ENCODE data around the gene REEP6. TPM values are rescaled to one million over a fixed set of nuclear protein-coding genes. Genes with fewer than 3 reads are reported as not detected.

REEP6 gene
- total and polyA plus RNA-seq, 2 of the 4 experiments (the other 2 are of a cell fraction) = 1.3 to 2.2 TPM

- Histone ChIP-seq H2AK9ac (replicated peaks; ENCODE audit: low read depth, low read length, poor library complexity) (no peak overlapping the region), H3K27me3 (ENCODE audit: control insufficient read depth, insufficient read depth, low read length) (peaks cover 13% of the 10 kb centered on the region; the same call in 1 of the 2 replicates), H2AFZ (replicated peaks; ENCODE audit: low read length, poor library complexity) (no peak overlapping the region), H3K23ac (ENCODE audit: low read depth, low read length) (no peak overlapping the region), H4K20me1 (ENCODE audit: insufficient read depth, low read length) (peaks cover 3% of the 10 kb centered on the region; the same call in 1 of the 2 replicates), H3K9me1 (ENCODE audit: insufficient read depth, low read length) (no peaks in the 10 kb centered on the region), H3K18ac (ENCODE audit: low read depth, low read length) (no peak overlapping the region), H2BK15ac (ENCODE audit: low read depth, low read length) (no peak overlapping the region), H3K56ac (ENCODE audit: extremely low read depth, insufficient read depth, low read length) (no peak overlapping the region), H4K5ac (ENCODE audit: low read depth, low read length) (no peak overlapping the region), H3K27ac (ENCODE audit: insufficient read depth, low read length) (no peak overlapping the region), H3K9me3 (ENCODE audit: control insufficient read depth, insufficient read depth, low read length) (no peaks in the 10 kb centered on the region), H3K4ac (ENCODE audit: low read depth, low read length) (no peak overlapping the region), H3K36me3 (ENCODE audit: control insufficient read depth, insufficient read depth, low read length) (no peaks in the 10 kb centered on the region), H3K79me1 (ENCODE audit: low read depth in 1 of 2, low read length in 2 of 2) (no peaks in the 10 kb centered on the region), H3K14ac (replicated peaks; ENCODE audit: low read depth, low read length) (no peak overlapping the region), H4K8ac (ENCODE audit: low read depth in 2 of 2, low read length in 2 of 2) (no peak overlapping the region), H4K91ac (ENCODE audit: insufficient read depth, low read depth, low read length) (no peak overlapping the region), H3K4me3 (ENCODE audit: insufficient read depth, low read depth, low read length) (no peak overlapping the region), H2BK120ac (ENCODE audit: low read depth, low read length) (no peak overlapping the region), H2AK5ac (ENCODE audit: low read depth, low read length) (no peak overlapping the region), H3K4me2 (ENCODE audit: low read depth, low read length) (no peak overlapping the region), H2BK5ac (ENCODE audit: low read depth, low read length, poor library complexity, severe bottlenecking) (no peak overlapping the region), H3K4me1 (ENCODE audit: control insufficient read depth, insufficient read depth, low read length) (peaks cover 9% of the 10 kb centered on the region), H2BK20ac (ENCODE audit: low read depth, low read length) (no peak overlapping the region), H3K9ac (ENCODE audit: low read depth, low read length) (no peak overlapping the region)
- CTCF ChIA-PET = no interaction called here
- TF ChIP-seq RCOR1 (IDR thresholded peaks at IDR 0.05; ENCODE audit: insufficient replicate concordance, low read length) (no peak), CTCF (conservative IDR thresholded peaks at IDR 0.05; ENCODE audit: low read depth, low read length) (no peak), MAZ (IDR thresholded peaks at IDR 0.05; ENCODE audit: borderline replicate concordance, low read depth, low read length) (no peak), POLR2A (IDR thresholded peaks at IDR 0.05; ENCODE audit: low read depth, low read length) (no peak), CHD1 (IDR thresholded peaks at IDR 0.05; ENCODE audit: low read depth, low read length) (no peak), ELK1 (IDR thresholded peaks at IDR 0.05; ENCODE audit: borderline replicate concordance, low read depth, low read length) (no peak), BHLHE40 (IDR thresholded peaks at IDR 0.05; ENCODE audit: low read depth, low read length) (no peak), USF2 (IDR thresholded peaks at IDR 0.05; ENCODE audit: low read depth, low read length) (no peak), NFE2L2 (IDR thresholded peaks at IDR 0.05; ENCODE audit: low read depth, low read length) (no peak), CEBPB (IDR thresholded peaks at IDR 0.05; ENCODE audit: low read depth, low read length) (no peak), SMC3 (IDR thresholded peaks at IDR 0.05; ENCODE audit: low read depth, low read length) (no peak), RFX5 (IDR thresholded peaks at IDR 0.05; ENCODE audit: low read depth, low read length) (no peak)
- 62% methylated on average over 11 of the region's 15 CpGs; no CpG with 5 or more reads in 1 of the 2 experiments for WGBS, 2 experiments (ENCODE audit: extremely low coverage in 2 of 2, insufficient read length in 1 of 2)
- DNase-seq (no peak), ATAC-seq (ENCODE audit: low read depth) (no peak)
- dilution Hi-C loops (cut with HindIII; ENCODE audit: low sequenced_read_pairs, unreplicated experiment) = no loop called here
- no TSS peak for BruUV-seq (replicated peaks)
- POLR2A ChIA-PET (ENCODE audit: unreplicated experiment) = no interaction called here
- in situ Hi-C loops (cut with MboI; ENCODE audit: low sequenced_read_pairs) = no loop called here
- intact Hi-C loops (cut with micrococcal nuclease) = no loop called here
Measured at GRCh38 chr19:1494115-1494815, 3.3 kb downstream of the REEP6 start.
